ENCODE results near the gene HSD3B1. TPM values are rescaled to one million over a fixed set of nuclear protein-coding genes. Genes with fewer than 3 reads are reported as not detected.

HSD3B1 gene
- total RNA-seq, 2 experiments from 2014 or later: not detected

- TF ChIP-seq, protein P1, sequence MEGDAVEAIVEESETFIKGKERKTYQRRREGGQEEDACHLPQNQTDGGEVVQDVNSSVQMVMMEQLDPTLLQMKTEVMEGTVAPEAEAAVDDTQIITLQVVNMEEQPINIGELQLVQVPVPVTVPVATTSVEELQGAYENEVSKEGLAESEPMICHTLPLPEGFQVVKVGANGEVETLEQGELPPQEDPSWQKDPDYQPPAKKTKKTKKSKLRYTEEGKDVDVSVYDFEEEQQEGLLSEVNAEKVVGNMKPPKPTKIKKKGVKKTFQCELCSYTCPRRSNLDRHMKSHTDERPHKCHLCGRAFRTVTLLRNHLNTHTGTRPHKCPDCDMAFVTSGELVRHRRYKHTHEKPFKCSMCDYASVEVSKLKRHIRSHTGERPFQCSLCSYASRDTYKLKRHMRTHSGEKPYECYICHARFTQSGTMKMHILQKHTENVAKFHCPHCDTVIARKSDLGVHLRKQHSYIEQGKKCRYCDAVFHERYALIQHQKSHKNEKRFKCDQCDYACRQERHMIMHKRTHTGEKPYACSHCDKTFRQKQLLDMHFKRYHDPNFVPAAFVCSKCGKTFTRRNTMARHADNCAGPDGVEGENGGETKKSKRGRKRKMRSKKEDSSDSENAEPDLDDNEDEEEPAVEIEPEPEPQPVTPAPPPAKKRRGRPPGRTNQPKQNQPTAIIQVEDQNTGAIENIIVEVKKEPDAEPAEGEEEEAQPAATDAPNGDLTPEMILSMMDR (IDR thresholded peaks at IDR 0.05): no peak
- no peaks in the 10 kb centered on the region for H3K27me3 ChIP-seq (ENCODE audit: control insufficient read depth in 1 of 2, insufficient read depth in 2 of 2, low read length in 2 of 2)
- Mint-ChIP-seq H3K27me3 (no peaks in the 10 kb centered on the region), H3K36me3 (ENCODE audit: low read depth) (no peaks in the 10 kb centered on the region), H3K9me3 (no peaks in the 10 kb centered on the region), H3K4me1 (ENCODE audit: low read depth) (no peaks in the 10 kb centered on the region), H3K4me3 (no peak overlapping the region), H3K27ac (no peak overlapping the region)
- no peaks in the 10 kb centered on the region for H3K4me1 ChIP-seq (ENCODE audit: insufficient read depth, low read length)
- H3K9me3 ChIP-seq (ENCODE audit: control insufficient read depth in 1 of 2, insufficient read depth in 1 of 2, low read length in 2 of 2): no peaks in the 10 kb centered on the region
- intact Hi-C loops (cut with DNase I, micrococcal nuclease): no loop called here
- no peak overlapping the region for H3K27ac ChIP-seq (ENCODE audit: low read depth in 1 of 2, low read length in 2 of 2)
- no peaks in the 10 kb centered on the region for H3K36me3 ChIP-seq (ENCODE audit: insufficient read depth, low read length)
- ATAC-seq (ENCODE audit: poor library complexity) (no peak), DNase-seq (no peak)
- ChIA-PET POLR2A (no interaction called here), CTCF (interaction anchor here (1.2 kb wide), 1 partner anchor 9 kb away, joined by 3 read pairs; no protein-coding TSS in a partner anchor)
- no peak overlapping the region for H3K4me3 ChIP-seq (ENCODE audit: low read length)
These were observed 25.1 kb upstream of the HSD3B1 start for GRCh38 chr1:119481951-119482350.

DNA sequence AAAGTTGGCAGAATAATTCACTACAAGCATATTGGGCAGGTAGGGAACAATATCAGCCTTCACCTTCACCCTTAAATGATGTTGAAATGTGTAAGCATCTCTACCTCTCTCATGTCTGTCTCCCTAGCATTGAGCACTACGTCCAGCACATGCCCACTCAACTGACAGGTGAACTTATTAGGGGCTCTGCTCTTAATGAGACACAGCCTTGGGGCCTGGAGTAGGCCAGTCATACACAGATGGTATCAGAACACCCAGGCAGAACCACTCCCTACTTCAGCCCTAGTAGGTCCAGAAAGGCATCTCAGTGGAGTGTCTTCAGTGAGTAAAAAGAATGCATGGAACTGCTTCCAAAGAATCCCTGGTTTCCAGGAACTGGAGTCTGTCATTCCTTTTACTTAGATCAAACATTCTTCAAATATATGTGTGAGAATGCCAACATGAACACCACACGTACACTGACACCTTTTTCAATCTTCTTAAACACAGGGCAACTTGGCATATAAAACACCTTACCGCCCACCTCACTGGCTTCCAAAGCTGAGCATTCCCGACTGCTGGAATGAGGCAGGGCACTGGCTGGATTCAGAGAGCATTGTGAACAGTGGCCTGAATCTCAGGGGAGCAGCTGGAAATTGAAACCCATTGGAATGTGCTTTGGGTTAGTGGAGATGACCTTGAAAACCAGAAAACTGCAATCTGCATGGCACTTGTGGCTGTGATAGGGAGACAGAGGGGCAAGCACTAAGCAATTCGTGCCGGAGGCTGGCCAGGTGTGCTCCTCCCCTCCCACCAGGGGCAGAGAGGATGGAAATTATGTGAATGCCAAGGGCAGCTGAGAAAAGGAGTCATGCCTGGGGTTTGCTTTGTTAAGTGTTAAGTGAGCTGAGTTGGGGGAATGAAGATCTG is 24.2 kb upstream of the HSD3B1 start:
- no peak for ATAC-seq (ENCODE audit: poor library complexity)
- POLR2A ChIA-PET: no interaction called here
- intact Hi-C loops (cut with DNase I, micrococcal nuclease): no loop called here
- no peaks in the 10 kb centered on the region for H3K27me3 ChIP-seq (ENCODE audit: control insufficient read depth in 1 of 2, insufficient read depth in 2 of 2, low read length in 2 of 2)
- no peaks in the 10 kb centered on the region for H3K9me3 ChIP-seq (ENCODE audit: control insufficient read depth in 1 of 2, insufficient read depth in 1 of 2, low read length in 2 of 2)
- Mint-ChIP-seq H3K27me3 (peaks cover 2% of the 10 kb centered on the region), H3K4me3 (no peak overlapping the region), H3K27ac (no peak overlapping the region), H3K36me3 (ENCODE audit: low read depth) (no peaks in the 10 kb centered on the region), H3K9me3 (no peaks in the 10 kb centered on the region), H3K4me1 (ENCODE audit: low read depth) (no peaks in the 10 kb centered on the region)
- H3K4me3 ChIP-seq (ENCODE audit: low read length): no peak overlapping the region
- H3K4me1 ChIP-seq (ENCODE audit: insufficient read depth, low read length): no peaks in the 10 kb centered on the region
- no peaks in the 10 kb centered on the region for H3K36me3 ChIP-seq (ENCODE audit: insufficient read depth, low read length)
- CTCF ChIA-PET: interaction anchor here (1.2 kb wide), 1 partner anchor 9 kb away, joined by 3 read pairs; no protein-coding TSS in a partner anchor
- DNase-seq: no peak
- no peak overlapping the region for H3K27ac ChIP-seq (ENCODE audit: low read depth in 1 of 2, low read length in 2 of 2)
- TF ChIP-seq, protein P1 (IDR thresholded peaks at IDR 0.05): no peak

GRCh38 chr1:119483441-119484200 is 23.4 kb upstream of the HSD3B1 start:
- H3K4me3 Mint-ChIP-seq: no peak overlapping the region
- intact Hi-C loops (cut with DNase I, micrococcal nuclease): no loop called here
- H3K9me3 ChIP-seq (ENCODE audit: control insufficient read depth in 1 of 2, insufficient read depth in 1 of 2, low read length in 2 of 2): no peaks in the 10 kb centered on the region
- H3K9me3 Mint-ChIP-seq: no peaks in the 10 kb centered on the region
- H3K4me1 Mint-ChIP-seq (ENCODE audit: low read depth): no peaks in the 10 kb centered on the region
- H3K27ac ChIP-seq (ENCODE audit: low read depth in 1 of 2, low read length in 2 of 2): no peak overlapping the region
- TF ChIP-seq, protein P1 (IDR thresholded peaks at IDR 0.05): no peak
- no peak overlapping the region for H3K27ac Mint-ChIP-seq
- H3K27me3 Mint-ChIP-seq: peaks cover 5% of the 10 kb centered on the region
- no peaks in the 10 kb centered on the region for H3K4me1 ChIP-seq (ENCODE audit: insufficient read depth, low read length)
- no peaks in the 10 kb centered on the region for H3K36me3 Mint-ChIP-seq (ENCODE audit: low read depth)
- no peak for DNase-seq
- H3K27me3 ChIP-seq (ENCODE audit: control insufficient read depth in 1 of 2, insufficient read depth in 2 of 2, low read length in 2 of 2): no peaks in the 10 kb centered on the region
- H3K4me3 ChIP-seq (ENCODE audit: low read length): no peak overlapping the region
- no peak for ATAC-seq (ENCODE audit: poor library complexity)
- no peaks in the 10 kb centered on the region for H3K36me3 ChIP-seq (ENCODE audit: insufficient read depth, low read length)
- POLR2A ChIA-PET: no interaction called here
- CTCF ChIA-PET: no interaction called here
